HG02798 (cell line): ENCODE measurements around the gene KIF18B.

Experiments
- ATAC-seq: cut with Tn5 transposase; IDR thresholded peaks from one replicate; pipeline ENCODE4 v1.9.1; 2021; ENCODE audit warnings: mild to moderate bottlenecking; ENCODE audit not compliant: unreplicated experiment, poor library complexity

The KIF18B gene

GRCh38 chr17:44941712-44942331, 5.8 kb downstream of the KIF18B start:
- no peak for ATAC-seq

DNA sequence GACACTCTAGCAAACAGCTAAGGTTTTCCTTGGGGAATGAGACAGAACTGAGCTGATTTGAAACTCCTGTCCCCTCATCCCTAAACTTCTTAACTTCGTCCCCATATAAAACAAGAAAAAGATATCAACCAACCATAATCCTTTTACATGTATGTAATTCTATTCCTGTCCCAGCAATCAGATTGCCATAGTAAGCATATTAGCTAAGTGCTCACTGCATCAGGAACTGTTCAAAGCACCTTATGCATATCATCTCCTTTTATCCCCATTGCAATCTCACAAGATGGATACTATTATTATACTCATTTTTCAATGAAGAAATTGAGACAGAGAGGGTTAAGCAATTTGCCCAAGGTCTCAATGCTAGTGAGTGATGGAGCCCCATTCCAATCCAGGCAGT, 6.8 kb downstream of the KIF18B start:
- ATAC-seq = no peak

DNA sequence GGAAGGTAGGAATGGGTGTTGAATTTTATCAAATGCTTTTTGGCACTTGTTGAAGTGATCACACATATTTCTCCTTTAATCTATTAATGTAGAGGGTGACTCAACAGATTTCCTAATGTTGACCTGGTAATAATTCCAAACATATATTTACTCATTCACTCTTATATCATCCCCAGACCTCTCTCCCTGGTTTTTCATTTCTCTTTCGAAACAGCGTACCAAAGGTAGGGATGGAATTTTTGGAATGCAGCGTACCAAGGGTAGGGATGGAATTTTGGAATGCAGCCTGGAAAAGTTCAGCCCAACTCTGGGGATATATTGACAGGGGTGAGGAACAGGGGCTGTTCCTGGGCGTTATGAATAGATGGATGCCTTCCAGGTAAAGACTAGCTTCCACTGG, 7.3 kb downstream of the KIF18B start:
- ATAC-seq = no peak

DNA sequence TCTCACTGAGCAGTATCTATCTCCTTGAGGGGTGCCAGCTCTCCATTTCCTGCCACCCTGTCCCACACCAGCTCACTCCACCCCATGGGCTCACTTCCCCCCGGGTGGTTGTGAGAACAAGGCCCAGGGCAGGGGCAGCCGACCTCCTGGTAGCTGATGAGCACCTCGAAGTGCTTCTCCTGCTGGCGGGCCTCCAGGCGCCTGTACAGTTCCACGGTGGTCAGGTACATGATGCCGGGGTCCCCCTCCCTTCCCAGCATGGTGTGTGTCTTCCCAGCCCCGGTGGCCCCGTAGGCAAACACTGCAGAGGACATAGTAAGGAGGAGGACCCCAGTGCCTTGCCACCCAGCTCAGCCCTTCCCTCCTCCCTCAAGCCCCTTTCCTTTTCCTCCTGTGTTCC, 12.5 kb downstream of the KIF18B start:
- no peak for ATAC-seq

DNA sequence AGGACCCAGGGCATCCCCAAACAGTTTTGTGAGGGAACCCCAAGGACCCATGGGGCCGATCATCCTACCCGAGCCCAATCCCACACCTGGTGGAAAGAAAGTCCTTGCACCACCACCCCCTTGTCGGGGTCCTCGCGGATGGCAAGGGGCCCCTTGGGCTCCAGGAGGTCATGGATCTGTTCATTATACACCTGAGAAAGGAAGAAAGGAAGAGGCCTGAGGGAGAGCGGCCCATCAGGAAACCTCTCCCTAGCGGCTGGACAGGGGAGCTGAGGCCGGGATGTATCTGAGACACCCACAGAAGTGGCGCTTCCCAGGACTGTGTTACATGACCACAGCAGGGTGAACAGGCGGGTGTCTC, 12.8 kb downstream of the KIF18B start:
- ATAC-seq = no peak

DNA sequence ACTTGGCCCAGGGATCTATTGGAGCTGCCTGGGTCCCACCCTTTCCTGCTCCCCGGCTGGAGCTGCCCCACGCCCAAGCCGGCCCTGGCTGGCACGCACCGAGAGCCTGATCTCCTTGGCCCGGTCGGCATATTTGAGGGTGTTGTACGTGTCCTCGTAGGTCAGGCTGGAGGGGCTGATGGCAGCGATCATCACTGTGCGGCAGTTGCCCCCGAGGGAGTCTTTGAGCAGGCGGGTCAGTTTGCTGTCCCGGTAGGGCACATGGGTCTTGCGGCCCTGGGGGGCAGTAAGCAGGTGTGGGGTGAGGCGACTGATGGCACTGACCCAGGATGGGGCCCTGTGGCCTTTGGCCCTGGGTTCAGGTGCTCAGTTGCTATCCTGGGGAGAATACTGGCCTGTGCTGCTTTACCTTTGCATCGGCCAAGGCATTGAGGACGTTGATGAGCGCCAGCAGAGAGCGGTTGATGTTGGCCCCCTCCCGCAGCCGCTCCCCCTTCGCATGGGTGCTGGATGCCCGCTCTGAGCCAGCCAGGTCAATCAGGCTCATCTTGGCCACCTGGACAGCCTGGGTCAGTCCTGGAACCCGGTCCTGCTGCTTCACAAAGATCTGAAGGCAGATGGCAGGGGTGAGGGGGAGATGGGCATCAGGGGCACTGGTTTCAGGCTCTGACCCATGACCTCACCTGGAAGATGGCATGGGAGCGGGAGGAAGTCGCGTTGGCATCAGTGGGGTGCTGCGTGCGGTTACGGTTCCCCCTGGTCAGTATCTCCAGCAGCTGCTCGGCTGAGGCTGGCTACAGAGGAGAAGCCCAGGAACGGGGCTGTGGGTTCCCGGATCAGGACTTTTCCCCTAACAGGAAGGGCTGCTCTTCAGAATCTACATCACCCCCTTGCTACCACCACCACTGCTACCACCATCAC, 13.5 kb downstream of the KIF18B start:
- no peak for ATAC-seq

GRCh38 chr17:44932787-44933097, 14.8 kb downstream of the KIF18B start:
- ATAC-seq = no peak

DNA sequence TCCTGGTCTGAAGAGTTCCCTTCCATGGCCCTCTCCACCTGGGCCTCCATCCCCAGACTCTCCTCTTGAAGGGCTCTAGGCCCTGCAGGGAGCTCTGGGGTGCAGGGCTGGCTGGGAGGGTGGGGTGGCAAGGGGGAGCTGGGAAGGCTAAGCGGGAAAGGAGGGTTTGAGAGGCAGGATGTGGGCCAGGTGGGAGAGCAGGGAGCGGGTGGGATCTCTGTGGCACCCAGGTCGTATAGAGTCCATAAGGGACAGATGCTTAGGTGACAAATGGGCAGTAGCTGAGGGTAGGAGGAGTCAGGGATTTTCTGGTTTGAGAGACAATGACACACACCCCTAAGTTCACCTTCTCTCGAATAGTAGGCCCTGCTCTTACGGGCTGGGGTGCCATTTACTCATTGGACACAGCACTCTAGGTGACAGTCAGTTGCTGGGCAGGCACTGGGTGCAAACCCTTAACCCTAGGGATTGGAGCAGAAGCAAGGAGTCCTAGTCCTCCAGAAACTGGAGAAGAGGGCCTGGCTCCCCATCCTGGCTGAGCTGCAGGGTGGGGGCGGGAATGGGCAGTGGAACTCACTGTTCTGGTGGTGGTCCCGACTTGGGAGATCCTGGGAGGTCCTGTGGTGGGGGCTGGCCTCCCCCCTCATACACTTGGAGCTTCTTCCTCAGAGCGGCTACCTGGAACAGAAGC, 15.3 kb downstream of the KIF18B start:
- ATAC-seq = no peak

- ATAC-seq = no peak
These were observed 16.2 kb downstream of the KIF18B start for GRCh38 chr17:44931376-44931775.

DNA sequence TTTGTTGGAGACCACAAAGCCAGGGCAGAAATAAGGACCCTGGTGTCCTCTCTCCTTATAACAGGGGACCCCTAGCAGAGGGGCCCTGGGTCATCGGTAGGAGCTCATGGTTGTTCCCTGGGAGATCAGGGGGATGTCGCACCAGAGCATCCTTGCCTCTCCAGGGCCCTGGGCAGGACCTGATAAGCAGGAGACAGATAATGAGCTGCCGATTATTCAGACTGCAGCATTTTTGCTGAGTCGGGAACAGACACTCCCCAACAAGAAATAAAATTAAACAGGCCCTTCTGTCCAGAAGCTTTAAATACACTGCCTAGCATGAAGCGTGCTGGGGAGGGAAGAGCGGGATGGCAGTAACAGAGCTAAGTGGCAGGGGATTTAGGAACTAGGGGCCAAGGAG, 16.9 kb downstream of the KIF18B start:
- no peak for ATAC-seq

GRCh38 chr17:44928950-44929720, 18.4 kb downstream of the KIF18B start:
- no peak for ATAC-seq

DNA sequence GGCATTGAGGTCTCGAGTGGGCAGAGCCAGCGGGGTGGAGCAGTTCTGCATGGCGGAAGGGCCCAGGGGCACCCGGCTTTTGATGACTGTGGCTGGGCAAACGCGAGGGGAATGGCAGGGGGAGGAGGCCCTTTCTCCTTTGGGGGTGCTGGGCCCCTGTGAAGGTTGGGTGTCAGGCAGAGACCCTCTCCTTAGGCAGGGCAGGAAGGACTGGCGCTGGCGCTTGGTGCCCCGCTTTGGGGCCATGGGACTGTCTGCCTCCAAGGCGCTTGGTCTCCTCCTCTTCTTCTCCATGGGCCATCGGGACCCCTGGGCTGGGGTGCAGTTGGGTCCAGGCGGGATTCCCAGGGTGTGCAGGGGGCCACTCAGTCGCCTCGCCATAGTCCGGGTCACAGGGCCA, 19.4 kb downstream of the KIF18B start:
- no peak for ATAC-seq

DNA sequence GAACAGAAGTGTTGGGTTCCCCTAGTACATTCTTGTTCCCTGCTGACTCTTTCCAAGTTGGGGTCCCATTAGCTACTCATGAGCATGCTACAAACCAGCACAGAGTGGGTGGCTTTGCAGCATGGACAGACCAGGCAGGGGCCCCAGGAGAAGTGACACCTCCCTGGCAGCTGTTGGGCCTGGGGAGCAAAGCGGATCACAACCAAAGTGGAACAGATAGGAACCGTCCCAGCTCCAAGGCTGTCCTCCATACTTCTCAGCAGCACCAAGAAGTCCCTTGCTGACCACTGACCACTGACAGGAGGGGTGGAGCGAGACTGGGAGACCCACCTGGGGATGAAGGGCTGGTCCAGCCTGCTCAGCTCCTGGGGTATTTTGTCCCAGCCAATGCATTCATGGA, 19.9 kb downstream of the KIF18B start:
- ATAC-seq = no peak

DNA sequence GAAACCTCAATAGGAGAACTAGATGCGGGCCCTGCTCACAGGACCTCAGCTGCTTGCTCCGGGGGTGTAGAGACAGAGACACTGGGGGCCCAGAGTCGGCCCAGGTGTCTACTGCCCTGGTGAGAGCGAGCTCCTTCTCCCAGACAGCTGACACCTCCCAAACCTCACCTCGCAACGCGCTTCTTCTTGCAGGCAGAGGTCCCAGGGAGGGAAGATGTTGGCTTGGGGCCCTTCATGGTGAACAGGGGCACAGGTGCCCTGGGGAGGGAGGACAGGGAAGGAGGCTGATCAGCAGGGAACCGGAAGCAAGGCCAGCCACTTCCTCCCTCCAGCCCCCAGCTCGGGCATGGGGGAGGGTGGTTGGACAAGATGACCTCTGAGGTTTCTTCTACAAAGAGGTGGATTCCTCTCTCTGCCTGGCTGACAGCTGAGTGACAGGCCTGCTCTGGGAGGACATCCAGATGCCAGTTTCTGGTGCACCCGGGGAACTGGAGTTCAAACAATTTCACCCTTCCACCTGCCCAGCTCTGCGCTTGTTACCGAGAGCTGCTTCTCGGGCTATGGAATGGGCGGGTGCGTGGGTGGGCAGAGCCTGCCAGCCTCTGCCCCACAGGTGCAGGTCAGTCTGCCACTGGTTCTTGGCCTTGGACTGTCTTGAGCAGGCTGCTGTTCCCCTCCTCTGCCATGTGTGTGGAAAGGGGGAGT, 20.6 kb downstream of the KIF18B start:
- no peak for ATAC-seq

- ATAC-seq = no peak
These were observed 21.6 kb downstream of the KIF18B start for GRCh38 chr17:44925731-44926697.

GRCh38 chr17:44924107-44924544, 23.4 kb downstream of the KIF18B start:
- no peak for ATAC-seq

DNA sequence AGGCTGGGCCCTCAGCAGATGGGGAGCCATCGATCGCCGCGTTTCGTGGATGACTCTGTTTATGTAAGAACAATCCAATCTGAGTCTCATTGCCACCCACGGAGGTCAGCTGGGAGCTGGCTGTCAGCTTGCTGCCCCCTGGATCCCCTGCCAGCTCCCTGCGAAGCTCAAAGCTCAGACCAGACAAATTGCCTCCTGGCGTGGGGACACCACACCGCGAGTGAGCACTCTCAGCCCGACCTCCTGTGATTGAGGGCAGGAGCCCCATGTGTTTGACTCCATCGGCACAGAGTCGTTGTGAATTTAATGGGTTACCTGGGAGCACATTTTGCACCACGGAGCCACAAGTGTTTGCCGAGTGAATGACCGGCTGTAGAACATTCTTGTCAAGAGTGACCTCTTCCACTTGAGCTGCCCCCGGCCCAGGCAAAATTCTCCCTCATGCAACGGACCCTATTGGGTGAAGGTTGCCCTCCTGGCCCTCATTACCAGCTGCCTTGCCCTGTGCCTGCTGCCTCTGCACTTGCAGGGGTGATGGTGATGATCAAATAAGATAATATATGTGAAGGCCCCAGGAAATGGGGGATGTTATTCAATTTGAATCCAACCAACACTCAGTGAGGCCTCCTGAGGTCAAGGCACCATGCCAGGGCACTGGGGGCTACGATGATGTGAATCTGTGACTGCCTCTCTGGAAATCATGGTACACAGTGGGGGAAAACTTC, 24.7 kb downstream of the KIF18B start:
- ATAC-seq = no peak

DNA sequence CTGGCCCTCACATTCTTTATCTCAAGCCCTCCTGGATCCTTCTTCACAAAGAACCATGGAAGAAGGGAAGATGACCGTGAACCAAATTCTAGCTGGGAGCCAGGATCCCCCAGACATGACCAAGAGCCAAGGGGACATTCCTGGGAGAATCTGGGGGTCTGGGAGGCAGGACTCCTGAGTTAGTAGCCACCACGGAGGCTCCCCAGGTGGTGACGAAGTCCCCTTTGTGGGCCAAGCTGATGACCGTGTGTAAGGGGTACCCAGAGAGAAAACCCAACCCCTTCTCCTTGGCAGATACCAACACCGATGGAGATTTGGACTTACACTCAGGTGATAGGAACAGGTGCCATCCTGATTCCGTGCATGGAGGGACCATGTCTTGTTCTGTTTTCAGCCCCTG, 25.4 kb downstream of the KIF18B start:
- no peak for ATAC-seq
